Measurements from ENCODE around the gene GRM8.

Gene GRM8

GRCh38 chr7:126398285-126398684 lies 854.5 kb downstream of the GRM8 start:
- DNase-seq (ENCODE audit: low read depth in 2 of 2): no peak
- no peak overlapping the region for H3K4me3 ChIP-seq (replicated peaks in 1 of 2; ENCODE audit: low read depth in 2 of 2, low read length in 2 of 2)
- TF ChIP-seq CTCF (IDR thresholded peaks at IDR 0.05; ENCODE audit: low read depth, low read length): no peak

DNA sequence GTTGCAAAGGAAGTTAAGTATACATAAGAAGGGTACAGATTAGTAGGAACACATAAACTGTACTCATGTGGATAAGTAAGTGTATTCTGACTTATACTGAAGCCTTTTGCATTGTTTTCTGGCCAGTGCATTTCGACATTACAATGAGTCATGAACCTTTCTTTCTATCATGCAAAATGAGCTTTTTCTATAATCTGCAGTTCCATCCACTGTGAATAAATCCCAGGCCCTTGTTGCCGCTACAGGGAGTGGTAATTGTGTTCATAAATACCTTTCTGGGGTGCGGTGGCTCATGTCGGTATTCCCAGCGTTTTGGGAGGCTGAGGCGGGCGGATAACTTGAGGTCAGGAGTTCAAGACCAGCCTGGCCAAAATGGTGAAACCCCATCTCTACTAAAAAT lies 858.3 kb downstream of the GRM8 start:
- no peak overlapping the region for H3K4me3 ChIP-seq (replicated peaks in 1 of 2; ENCODE audit: low read depth in 2 of 2, low read length in 2 of 2)
- TF ChIP-seq CTCF (IDR thresholded peaks at IDR 0.05; ENCODE audit: low read depth, low read length): no peak
- no peak for DNase-seq (ENCODE audit: low read depth in 2 of 2)

Measured in cardiac fibroblast (primary cell).